Smooth muscle cell (in vitro differentiated cells): ENCODE measurements around the gene NMD3. TPM values are rescaled to one million over a fixed set of nuclear protein-coding genes. Genes with fewer than 3 reads are reported as not detected.

Experiments used
- DNase-seq: peaks from one replicate; lab custom pipeline; 2025; ENCODE audit not compliant: unreplicated experiment; lab: John Stamatoyannopoulos, UW
- H2AFZ ChIP-seq: fragments of 200-600 bp; sonication (generic); 2 replicates; pipeline ENCODE4 v1.6.0; 2016; ENCODE audit warnings: antibody characterized with exemption, low read depth, mild to moderate bottlenecking
- H3F3A ChIP-seq: fragments of 200-600 bp; sonication (generic); 2 replicates; pipeline ENCODE4 v1.6.0; 2017; ENCODE audit warnings: antibody characterized with exemption, low read depth
- H3K27ac ChIP-seq: fragments of 200-600 bp; sonication (generic); 2 replicates; pipeline ENCODE4 v1.5.1; 2016; ENCODE audit warnings: low read depth, mild to moderate bottlenecking
- H3K27me3 ChIP-seq: fragments of 200-600 bp; sonication (generic); 2 replicates; pipeline ENCODE4 v1.6.1; 2016; ENCODE audit warnings: low read depth, mild to moderate bottlenecking
- H3K36me3 ChIP-seq: fragments of 200-600 bp; sonication (generic); 2 replicates; pipeline ENCODE4 v1.5.1; 2016; ENCODE audit warnings: low read depth
- H3K4me1 ChIP-seq: fragments of 200-600 bp; sonication (generic); 2 replicates; pipeline ENCODE4 v1.5.1; 2016; ENCODE audit warnings: low read depth
- H3K4me2 ChIP-seq: fragments of 200-600 bp; sonication (generic); 2 replicates; pipeline ENCODE4 v1.6.0; 2016; ENCODE audit warnings: mild to moderate bottlenecking
- H3K4me3 ChIP-seq: fragments of 200-600 bp; sonication (generic); 2 replicates; pipeline ENCODE4 v1.5.1; 2016; ENCODE audit warnings: mild to moderate bottlenecking
- H3K79me2 ChIP-seq: fragments of 200-600 bp; sonication (generic); 2 replicates; pipeline ENCODE4 v1.6.0; 2016; ENCODE audit warnings: low read depth, mild to moderate bottlenecking
- H3K9ac ChIP-seq: fragments of 200-600 bp; sonication (generic); 2 replicates; pipeline ENCODE4 v1.6.0; 2016; ENCODE audit warnings: low read depth
- H3K9me3 ChIP-seq: fragments of 200-600 bp; sonication (generic); replicated peaks from 2 replicates; pipeline ENCODE4 v1.5.1; 2016; ENCODE audit warnings: low read depth
- H4K20me1 ChIP-seq: fragments of 200-600 bp; sonication (generic); 2 replicates; pipeline ENCODE4 v1.6.0; 2016; ENCODE audit warnings: low read depth
- CTCF ChIP-seq: fragments of 200-600 bp; sonication (generic); IDR thresholded peaks from 2 replicates; pipeline ENCODE4 v1.5.1; 2017; ENCODE audit warnings: borderline replicate concordance, mild to moderate bottlenecking, antibody characterized with exemption; ENCODE audit not compliant: insufficient read depth, poor library complexity, severe bottlenecking
- WGBS: methylation state at CpG from one replicate; pipeline ENCODE4 v1.1.7; 2016; ENCODE audit warnings: low lambda C conversion rate; 5-methylcytosine and 5-hydroxymethylcytosine counted together
- polyA plus RNA-seq: library from polyadenylated mRNA; unstranded; fragments of >200 nt; fragmentation: Nextera tagmentation; extraction: Ambion mirVana; gene quantifications from 2 replicates; pipeline ENCODE4 v1.2.1, GENCODE V29; 2016
- small RNA-seq: library from RNA; depleted of rRNA; stranded (forward); fragments of <200 nt; gene quantifications from one replicate; pipeline ENCODE3, GENCODE V24; 2014
- total RNA-seq: library from RNA; depleted of rRNA; stranded (reverse); fragments of >200 nt; gene quantifications from 2 replicates; pipeline ENCODE4 v1.2.3, GENCODE V29; 2014

The NMD3 gene
- total and polyA plus RNA-seq, 2 experiments from 2014 or later, result 40.2 to 70.1 TPM

- no peaks in the 10 kb centered on the region for H3F3A ChIP-seq
- DNase-seq, result no peak
- H3K36me3 ChIP-seq, result no peaks in the 10 kb centered on the region
- no peak overlapping the region for H3K27ac ChIP-seq
- H3K4me1 ChIP-seq, result no peaks in the 10 kb centered on the region
- no peak overlapping the region for H3K4me2 ChIP-seq
- no peak overlapping the region for H3K4me3 ChIP-seq
- no peak overlapping the region for H3K9ac ChIP-seq
- H3K79me2 ChIP-seq, result no peaks in the 10 kb centered on the region
- H2AFZ ChIP-seq, result no peak overlapping the region
- no peaks in the 10 kb centered on the region for H4K20me1 ChIP-seq
- H3K27me3 ChIP-seq, result no peaks in the 10 kb centered on the region
- no peak for TF ChIP-seq CTCF
- H3K9me3 ChIP-seq, result peaks cover 7% of the 10 kb centered on the region
Observed at GRCh38 chr3:161295325-161295724, 74.2 kb downstream of the NMD3 start.

- Histone ChIP-seq H3K4me3 (no peak overlapping the region), H3K9me3 (peaks cover 7% of the 10 kb centered on the region), H3K4me1 (no peaks in the 10 kb centered on the region), H3K27ac (no peak overlapping the region), H3K27me3 (no peaks in the 10 kb centered on the region), H3K79me2 (no peaks in the 10 kb centered on the region), H3K9ac (no peak overlapping the region), H2AFZ (no peak overlapping the region), H4K20me1 (no peaks in the 10 kb centered on the region), H3K36me3 (no peaks in the 10 kb centered on the region), H3F3A (no peaks in the 10 kb centered on the region), H3K4me2 (no peak overlapping the region)
- WGBS, result 91% methylated on average over 3 of the region's 3 CpGs
- DNase-seq, result no peak
- no peak for TF ChIP-seq CTCF
Observed at GRCh38 chr3:161296814-161297213, 75.7 kb downstream of the NMD3 start.

Small RNA genes within 50 kb of the gene (small RNA-seq; reads per million reads assigned to genes)
- not detected for gene AC108738.1

Other genes starting within 250 kb of the NMD3 start
- gene B3GALNT1, start 116.0 kb upstream of the NMD3 start, total RNA-seq, result 10.2 and 10.8 TPM in 2 replicates
- gene B3GALNT1, start 116.0 kb upstream of the NMD3 start, polyA plus RNA-seq, result 4.1 and 4.2 TPM in 2 replicates
- 0.94 and 1.0 TPM in 2 replicates for gene SPTSSB, start 150.2 kb downstream of the NMD3 start, total RNA-seq
- 0.41 TPM in 1 of 2 replicates, not detected in the other for gene SPTSSB, start 150.2 kb downstream of the NMD3 start, polyA plus RNA-seq